HCEC 1CT (cell line): ENCODE data around the gene ZNF775.

Experiments used
- DNase-seq: peaks from one replicate; pipeline ENCODE4 v3.0.0-alpha.2; 2017

ZNF775 gene

DNA sequence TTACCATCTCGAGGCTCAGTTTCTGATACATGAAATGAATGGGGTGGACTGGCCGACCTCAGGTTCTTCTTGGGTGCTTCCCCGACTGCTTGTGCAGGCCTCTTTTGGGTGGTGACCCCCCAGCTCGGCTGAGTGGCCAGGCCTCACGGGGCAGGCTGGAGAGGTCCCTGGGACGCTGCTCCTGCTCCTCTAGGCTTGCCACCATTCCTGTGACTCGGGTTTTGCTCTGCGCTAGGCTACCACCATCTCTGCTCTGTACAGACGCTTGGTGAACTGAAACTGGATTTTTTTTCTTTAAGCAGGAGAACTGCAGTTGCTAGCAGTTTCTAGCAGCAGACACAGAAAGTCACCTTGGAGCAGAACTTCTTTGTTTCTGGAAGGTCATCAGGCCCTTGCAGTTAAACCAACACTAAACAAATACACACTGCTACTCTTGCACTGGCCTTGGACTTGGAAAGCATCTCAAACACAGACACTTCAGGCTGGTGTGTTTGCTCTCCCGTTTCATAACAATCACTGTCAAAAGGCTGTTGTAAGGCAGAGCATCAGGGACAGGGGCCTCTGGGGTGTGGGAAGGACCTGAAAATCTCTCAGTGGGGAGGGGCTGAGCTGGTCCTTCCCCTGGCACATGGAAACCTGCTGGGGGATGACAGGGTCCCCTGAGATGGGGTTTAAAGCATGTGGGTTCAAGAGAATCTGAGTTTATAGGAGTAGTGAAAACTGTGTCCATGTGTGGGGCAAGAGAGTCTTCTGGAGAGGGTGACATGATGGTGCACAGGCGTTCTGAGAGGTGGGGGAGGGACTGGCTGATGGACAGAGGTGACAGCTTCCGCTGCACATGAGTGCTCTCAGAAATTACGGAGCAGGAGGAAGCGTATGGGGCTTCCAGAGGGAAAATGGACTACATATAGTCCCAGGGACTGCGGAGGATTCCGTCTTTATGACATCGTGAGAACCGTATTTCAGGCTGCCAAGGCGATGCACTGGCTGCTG is 36.3 kb downstream of the ZNF775 start:
- no peak for DNase-seq

DNA sequence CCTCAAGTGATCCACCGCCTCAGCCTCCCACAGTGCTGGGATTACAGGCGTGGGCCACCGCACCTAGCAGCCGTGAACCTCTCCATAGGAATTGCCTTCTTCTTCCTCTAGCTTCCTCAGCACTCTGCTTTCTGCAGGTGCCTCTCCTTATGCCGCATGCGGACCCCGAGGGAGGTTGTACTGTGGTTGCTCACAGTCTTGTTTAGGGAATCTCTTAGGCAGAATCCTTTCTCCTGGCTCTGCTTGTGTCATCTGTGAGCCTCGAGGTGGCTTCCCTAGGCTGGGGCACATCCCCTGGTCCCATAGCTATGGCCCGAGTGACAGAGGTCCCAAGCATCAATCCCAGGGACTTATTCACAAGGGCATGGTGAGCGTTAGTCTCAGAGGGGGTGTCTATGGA is 38.1 kb downstream of the ZNF775 start:
- no peak for DNase-seq

DNA sequence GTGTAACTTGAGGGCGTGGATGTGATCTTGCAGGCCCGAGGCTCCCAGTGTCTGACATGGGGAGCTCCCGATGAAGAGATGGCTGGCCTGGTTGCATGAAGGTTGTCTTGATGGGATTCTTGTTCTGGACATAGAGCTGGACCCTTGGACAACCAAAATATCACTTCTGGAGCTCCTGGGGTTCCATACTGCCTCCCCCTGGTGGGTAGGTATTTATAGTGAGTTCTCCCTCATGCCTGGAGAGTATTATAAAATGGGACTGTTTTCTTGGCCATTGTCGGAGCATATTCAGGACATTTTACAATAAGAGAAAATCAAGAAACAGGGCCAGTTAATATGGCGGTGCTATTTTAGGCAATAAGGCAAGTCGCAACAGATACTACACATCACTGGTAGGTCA is 38.7 kb downstream of the ZNF775 start:
- no peak for DNase-seq

DNA sequence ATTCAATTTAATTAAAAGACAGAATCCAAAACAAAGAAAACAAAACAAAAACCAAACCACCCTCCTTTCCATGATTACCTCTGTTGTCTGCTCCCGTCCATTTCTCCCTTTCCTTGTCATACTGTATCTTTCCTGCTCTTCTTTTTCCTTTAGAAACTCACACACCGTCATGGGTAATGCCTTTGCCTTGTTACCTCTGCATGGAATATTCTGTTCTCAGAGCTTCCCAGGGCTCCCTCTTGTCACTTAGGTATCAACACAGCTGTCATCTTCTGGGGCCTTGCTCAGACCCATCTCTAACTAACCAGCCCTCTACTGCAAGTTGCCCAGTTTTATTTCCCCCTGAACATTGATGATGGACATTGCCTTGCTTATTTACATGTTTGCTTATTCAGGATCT is 41.1 kb downstream of the ZNF775 start:
- DNase-seq, result no peak

DNA sequence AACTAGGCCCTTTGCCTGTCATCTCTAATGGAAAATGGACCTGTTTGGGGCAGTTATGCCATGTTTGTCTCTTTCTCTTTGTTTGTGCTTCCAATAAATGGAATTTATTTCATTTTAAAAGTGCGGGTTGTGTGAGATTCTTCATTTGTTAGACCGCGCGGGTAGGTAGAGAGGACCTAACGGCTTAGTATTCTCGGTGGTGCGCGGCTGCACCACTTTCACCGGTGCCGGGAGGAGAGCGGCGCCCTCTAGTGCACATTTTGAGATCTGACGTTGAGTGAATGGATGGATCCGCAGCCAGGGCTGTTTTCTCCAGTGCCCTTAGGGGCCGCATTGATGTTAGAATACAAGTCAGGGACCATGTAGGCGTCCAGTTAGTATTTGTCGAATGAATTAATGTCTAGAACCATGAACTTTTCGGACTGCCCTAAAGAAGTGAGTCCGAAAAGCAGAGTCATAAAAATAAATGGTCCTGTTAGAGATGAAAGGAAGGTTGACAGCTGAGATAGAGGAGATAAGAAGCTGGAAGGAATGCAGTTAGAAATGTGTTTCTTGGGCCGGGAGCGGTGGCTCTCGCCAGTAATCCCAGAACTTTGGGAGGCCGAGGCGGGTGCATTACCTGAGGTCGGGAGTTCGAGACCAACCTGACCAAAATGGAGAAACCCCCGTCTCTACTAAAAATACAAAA is 42.0 kb downstream of the ZNF775 start:
- peak; percentile 54 for DNase-seq

DNA sequence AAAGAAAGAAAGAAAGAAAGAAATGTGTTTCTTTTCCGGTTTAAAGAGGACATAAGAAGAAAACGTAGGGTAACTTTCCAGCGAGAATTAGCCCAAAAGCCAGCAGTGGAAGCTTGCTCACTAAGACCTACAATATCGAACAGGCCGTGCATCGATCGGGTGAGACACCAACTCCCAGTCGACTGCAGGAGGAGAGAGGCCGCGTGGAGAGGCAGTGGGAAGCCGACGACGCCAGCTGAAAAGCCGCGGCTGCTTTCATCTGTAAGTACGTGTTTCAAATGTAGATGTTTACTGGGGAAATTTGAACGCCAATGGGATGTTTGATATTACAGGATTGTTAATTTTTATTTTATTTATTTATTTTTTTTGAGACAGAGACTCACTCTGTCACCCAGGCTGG is 42.7 kb downstream of the ZNF775 start:
- DNase-seq, result no peak

DNA sequence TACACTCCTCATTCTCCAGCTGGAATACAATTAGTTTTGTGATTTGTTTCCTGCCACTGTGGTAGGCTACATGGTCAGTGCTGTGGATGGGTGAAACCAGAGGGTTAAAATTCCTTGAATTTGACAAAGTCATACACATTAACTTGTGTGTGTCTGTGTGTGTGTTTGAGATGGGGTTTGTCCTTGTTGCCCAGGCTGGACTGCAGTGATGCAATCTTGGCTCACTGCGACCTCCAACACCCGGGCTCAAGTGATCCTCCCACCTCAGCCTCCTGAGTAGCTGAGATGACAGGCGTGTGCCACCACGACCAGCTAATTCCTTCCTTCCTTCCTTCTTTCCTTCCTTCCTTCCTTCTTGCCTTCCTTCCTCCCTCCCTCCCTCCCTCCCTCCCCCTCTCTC is 46.5 kb downstream of the ZNF775 start:
- DNase-seq, result no peak

DNA sequence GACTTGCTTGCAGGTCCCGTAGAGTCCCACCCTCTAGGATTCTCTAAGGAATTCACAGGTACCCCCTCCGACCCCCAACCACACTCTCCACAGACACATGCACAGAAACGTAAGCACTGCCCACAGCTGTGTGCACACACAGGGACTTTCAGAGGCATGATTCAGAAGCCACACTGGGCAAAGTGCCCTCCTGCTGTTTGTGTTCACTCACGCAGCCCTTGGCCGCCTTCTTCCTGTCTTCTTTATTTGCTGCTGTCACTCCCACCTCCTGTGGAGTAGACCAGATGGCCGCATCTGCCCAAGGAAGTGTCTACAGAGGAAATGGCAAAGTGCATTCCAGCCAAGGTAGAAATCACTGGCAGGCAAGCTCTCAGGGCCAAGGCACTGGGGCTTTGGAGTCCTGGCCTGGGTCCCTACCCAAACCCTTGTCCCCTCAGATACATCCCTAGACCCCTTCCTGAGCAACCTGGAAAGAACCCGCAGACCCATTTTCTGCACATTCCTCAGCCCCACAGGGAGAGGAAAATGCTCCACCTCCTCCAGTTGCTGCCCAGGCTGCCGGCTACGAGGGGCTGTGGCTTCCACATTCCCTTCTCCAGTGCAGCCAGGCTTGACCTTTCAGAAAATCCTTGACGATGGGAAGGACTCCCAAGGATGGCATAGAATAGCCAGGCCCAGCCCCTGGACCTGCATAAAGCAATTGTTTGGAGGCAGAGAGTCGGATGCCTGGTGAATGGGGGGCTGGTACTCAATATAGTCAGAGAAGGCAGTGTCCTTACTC is 49.7 kb downstream of the ZNF775 start:
- DNase-seq, result peak; percentile 77

DNA sequence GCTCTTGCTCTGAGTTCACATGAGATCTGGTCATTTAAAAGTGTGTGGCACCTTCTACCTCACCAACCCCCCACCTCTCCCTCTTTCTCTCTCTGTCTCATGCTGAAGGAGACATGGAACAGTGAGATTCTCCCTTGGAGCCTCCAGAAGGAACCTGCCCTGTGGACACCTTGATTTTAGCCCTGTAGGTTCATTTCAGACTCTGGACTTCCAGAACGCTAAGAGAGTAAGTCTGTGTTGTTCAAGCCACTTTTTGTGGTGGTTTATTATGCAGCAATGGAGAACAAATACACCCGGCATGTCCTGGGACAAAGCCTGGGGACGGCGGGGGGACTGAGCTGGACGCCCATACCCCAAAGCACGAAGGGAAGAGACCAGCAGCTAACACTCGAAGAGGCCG is 50.6 kb downstream of the ZNF775 start:
- DNase-seq, result no peak

DNA sequence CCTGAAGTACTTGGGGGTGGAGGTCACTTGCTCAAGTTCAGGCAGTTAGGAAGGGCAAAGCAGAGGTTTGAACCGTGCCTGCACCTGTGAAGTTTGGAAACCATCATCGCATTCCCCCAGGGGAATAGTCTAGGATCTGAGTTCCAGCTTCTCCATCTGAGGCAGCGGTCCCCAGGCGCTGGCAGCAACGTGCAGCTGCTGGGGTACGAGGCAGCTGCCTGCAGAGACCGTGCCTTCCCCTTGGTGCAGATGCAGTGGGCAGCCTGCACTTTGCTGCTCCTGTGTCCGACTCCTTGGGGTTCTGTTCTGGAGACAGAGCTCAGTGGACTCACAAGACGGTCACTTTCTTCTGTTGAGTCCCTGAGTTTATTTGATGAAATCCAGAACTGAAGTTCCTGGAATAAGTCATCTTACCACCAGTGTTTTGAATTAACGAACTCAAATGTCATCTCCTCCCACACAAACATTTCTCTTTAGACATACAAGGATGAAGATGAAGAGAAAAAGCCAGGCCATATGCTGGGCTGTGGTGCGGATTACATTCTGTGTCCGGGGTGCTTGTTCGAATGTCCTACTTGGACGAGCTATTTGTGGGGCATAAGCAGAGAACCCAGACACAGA is 51.4 kb downstream of the ZNF775 start:
- no peak for DNase-seq

DNA sequence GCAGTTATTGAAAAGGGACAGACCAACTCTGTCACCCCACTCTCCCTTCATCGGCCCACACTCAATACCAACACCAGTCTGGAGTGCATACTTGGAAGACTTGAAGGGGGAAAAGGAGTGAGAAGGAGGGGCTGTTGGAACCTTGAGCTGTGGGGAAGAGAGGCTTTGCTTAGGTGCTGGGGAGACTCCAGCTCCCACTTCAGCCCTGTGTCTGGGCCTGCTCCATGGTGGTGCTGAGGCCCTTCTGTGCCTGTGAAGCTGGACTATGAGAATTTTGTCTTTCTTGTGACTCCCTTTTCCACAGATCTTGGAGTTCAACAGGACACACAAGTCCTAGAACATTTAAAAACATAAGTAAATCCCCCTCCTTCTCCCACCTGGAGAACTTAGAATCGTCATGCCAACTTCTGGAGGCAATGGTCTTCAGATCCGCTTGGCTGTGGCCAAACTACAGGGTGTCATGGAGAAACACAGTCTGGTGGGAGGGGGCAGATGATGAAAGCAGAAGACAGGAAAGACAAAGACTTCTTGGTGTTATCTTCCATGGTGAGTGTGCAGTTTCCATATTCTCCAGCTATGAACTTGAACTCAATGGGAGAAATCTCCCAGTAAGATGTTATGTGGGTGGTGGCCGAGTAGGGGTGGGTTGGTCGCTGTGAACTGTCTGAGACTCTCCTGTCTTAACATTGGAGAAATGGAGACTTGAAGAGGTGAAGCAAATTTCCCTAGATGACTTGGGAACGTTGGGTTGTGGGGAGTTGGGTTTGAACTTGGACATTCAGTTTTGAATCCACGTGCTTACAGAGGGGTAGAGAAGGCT is 52.9 kb downstream of the ZNF775 start:
- no peak for DNase-seq

DNA sequence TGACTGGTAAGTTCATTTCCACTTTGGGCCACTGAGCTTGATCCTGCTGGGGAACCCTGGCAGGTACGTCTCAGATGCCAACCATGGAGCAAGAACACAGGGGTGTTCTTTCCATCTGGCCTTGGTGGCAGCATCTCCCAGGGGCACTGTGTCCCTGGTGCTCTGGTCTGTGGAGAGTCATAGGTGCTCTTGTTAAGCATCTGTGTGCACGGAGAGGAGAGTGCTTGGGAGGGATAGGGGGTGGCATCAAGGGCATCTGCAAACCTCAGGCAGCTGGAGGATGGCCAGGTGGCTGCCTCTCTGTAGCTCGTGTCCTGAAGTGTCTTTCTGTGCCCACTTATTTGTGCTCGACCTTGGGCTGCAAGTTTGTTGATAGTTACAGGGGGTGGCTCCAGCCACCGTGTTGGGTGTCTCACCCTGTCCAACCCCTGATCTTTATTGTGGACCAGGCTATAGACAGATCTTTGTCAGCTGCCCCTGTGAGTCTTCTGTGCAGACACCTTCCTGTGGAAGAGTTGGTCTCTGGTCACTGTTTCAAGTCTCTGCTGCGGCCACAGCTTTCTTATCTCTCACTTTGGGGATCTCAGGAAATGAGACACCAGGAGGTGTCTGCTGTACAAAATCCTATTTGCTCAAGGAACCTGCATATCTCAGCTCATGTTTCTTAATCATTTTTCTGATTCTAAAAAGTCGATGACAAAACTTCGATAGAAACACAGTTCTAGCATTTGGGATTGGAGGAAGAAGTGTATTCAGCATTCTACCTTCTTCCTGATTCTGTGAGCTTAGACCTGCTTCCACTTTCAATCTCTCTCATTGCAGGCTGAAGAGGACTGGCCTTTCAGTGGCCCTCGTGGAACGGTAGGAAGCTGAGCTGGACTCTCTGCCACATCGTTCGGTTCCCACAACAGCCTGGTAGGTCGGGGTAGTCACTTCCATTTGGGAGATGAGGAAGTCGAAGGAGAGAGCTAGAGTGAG is 54.1 kb downstream of the ZNF775 start:
- no peak for DNase-seq

DNA sequence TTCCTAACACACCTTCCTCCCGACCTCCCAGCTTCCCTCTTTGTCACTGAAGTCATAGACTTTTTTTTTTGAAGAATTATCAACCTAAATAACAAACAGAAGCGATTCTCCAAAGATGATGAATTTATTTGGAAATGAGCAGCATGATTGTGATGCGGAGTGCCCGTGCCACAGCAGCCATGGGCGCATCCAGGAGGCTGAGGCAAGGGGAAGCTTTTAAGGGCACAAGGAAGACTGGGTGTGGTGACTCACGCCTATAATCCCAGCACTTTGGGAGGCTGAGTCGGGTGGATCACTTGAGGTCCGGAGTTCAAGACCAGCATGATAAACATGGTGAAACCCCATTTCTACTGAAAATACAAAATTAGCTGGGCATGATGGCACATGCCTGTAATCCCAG is 55.1 kb downstream of the ZNF775 start:
- DNase-seq, result no peak

DNA sequence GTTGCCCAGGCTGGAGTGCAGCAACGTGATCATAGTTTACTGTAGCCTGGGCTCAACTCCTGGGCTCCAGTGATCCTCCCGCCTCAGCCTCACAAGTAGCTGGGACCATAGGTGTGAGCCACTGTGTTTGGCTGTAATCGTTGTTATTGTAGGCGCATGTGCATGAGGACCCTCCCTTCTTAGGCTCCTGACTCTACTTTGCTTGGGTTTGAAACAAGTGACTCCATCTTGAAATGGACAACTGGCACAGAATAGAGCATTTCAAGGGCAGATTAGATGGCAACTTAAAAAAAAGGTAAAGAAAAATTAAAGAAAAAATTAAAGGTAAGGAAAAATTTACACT is 55.9 kb downstream of the ZNF775 start:
- DNase-seq, result no peak

DNA sequence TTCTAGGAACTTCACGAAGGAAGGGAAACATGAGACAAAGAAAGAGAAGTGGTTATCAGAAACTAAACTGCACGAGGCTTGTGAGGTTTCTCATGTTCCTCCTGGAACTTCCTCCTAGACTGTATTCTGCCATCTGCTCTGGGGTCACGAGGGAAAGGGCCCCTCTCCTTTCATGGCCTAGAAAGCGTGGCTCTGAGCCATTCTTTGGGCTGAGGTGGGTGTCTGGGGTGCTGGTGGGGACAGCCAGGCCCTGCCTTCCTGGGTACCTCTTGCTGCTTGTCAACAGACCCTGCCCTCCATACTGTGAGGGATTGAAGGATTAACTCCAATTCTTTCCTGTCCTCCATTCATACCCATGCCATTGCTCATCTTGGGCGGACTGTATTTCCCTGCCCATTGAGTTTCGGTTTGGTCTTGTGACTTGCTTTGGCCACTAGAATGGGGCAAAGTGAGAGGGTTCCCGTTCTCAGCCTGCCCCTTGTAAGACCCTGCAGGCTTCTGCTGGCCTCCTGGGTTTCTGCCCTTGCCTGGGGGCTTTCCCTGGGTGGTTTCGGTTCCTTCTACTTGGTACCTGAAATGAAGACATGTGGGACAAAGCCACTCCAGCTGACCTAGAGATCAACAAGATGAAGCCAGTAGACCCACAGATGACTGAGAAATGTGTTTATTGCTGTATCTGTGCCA is 56.4 kb downstream of the ZNF775 start:
- DNase-seq, result no peak

DNA sequence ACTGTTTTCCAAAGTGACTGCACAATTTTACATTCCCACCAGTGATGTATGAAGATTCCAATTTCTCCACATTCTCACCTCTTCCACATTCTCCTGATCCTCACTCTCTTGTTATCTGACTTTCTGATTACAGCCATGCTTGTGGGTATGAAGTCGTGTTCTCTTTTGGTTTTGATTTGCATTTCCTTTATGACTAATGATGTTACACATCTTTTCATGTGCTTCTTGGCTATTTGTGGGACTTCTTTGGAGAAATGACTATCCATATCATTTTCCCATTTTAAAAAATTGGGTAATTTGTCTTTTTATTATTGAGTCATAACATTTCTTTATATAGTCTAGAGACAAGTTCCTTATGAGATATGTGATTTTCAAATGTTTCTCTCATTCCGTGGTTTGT is 60.8 kb downstream of the ZNF775 start:
- peak; percentile 43 for DNase-seq

DNA sequence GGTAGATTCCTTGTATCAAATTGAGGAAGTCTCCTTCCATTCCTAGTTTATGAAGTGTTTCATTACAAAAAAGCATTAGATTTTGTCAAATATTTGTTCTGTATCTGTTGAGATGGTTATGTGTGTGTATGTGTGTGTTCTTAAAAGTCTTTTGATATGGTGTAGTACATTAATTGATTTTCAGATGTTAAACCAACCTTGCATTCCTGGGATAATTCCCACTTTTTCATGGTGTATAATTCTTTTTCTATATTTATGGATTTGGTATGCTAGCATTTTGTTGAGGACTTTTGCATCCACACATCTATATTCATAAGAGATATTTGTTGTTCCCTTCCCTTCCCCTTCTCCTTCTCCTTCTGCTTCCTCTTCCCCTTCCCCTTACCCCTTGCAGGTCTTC is 62.4 kb downstream of the ZNF775 start:
- DNase-seq, result no peak

DNA sequence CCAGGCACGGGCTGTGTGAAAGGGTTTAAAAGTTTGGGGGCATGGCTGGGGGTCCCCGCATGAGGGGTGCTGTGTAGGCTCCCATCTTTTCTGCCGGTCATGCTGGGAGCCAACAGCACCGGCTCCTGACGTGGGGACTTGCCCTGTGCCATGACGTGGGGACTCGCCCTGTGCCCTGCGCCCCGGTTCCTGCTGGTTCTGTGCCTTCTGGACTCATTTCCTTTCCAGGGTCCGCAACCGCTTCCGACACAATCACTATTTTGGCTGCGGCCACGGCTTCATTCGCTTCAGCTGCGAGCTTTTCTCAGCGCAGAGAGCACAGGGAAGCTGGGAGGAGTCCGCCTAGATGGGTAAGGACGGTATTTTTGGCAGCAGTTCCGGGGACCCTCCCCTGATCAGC is 63.7 kb downstream of the ZNF775 start:
- DNase-seq, result no peak

DNA sequence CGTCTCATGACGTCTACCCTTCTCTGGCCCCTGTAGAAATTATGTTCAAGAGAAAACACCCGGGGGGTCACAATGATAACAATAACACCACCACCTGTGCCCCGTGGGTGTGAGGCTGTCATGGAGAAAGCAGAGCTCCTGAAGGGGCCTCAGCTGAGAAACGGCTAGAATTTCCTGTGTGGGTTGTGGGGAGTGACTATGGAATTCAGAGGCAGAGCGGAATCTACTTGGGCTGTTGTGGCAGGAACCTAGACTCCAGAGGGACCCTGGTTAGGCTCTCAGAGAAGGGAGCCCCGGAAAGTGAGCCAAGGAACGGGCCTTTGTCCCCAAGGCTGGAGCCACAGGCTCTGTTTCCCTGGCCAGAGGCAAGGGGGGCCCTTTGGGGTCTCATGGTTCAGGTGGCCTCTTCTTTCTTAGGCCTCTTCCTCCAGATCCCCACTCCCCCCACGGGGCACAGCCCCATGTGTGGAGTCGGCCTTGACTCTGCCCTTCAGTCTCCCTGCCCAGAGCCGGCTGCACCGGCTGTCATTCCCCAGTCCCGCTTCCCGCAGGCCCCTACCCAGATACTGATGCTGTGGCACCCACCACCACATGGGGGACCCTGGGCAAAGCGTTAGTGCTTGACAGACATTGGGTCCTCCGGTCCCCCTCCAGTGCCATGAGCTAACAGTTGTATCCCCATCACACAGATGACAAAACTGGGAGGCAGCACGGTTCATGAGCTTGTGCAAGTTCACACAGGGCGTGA is 64.8 kb downstream of the ZNF775 start:
- DNase-seq, result no peak
